Measurements from ENCODE around the gene ETS2.

- TF ChIP-seq POLR2AphosphoS5 (IDR thresholded peaks at IDR 0.05; ENCODE audit: low read depth, low read length) (no peak), REST (IDR thresholded peaks at IDR 0.05; ENCODE audit: insufficient read depth in 1 of 2, low read depth in 2 of 2, low read length in 1 of 2) (no peak)
Observed at GRCh38 chr21:38769191-38769780, 36.4 kb upstream of the ETS2 start.
